ENCODE data around the gene DRAM2.

DRAM2 gene

DNA sequence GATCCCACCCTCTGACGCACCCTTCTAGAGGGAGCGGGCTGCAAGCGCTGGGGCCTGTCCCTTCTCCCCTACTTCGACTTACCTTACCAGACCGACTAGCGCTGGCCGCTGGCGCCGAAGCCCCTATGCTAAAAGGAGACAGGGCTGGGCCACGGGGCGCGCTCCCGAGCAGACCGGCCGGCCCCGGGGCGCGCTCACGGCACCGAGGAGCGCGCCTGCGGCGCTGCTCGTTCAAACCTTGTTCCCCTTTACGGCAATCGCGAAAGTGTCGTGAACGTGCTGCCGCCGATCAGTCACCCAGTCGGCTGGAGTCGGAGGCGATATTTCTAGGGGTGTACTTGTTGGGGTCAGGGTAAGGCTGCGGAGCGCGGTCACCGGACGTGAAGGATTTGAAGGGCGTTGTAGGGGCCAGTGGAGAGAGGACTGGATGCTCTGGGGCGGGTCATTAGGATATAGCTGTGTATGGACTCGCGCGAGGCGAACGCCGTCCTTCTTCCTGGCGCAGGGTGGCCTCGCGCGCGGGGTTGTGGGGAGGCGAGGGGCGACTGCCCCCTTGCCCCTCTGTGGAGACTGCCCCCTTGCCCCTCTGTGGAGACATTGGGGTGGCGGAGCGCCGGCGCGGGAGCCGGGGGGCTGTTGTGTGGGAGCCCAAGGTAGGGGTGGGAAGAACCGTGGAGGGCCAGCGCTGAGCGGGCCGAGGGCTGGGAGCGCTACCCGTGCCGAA is at the start of gene DRAM2, which contains the start of gene CEPT1:
Gene DRAM2 (minus strand): TSS at position 138 of the 724 bp plus-strand sequence. CDS start 8,539 bp downstream, outside the sequence.
Gene CEPT1 (plus strand): TSS at position 268 of the 724 bp plus-strand sequence. CDS start 7,492 bp downstream, outside the sequence.
- DNase-seq (ENCODE audit: low spot score): peak; percentile 94

DNA sequence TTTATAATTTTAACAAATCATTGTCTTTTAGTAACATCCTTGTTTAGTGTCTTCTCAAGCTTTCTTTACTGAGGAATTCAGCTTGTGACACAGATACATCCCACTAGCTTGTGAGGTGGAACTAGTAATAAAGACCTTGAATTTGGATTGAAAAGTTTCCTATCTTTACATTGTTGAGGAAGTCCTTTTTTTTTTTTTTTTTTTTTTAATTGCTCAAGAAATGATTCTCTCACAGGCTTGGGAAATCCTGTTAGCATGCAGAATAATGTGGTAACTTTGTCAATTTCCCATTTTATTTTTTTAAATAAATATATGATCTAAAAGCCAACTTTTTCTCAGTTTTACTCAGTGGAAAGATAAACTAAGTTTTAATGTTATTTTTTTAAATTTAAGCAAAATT is 44.8 kb upstream of the DRAM2 start:
- DNase-seq (ENCODE audit: low spot score): no peak

DNA sequence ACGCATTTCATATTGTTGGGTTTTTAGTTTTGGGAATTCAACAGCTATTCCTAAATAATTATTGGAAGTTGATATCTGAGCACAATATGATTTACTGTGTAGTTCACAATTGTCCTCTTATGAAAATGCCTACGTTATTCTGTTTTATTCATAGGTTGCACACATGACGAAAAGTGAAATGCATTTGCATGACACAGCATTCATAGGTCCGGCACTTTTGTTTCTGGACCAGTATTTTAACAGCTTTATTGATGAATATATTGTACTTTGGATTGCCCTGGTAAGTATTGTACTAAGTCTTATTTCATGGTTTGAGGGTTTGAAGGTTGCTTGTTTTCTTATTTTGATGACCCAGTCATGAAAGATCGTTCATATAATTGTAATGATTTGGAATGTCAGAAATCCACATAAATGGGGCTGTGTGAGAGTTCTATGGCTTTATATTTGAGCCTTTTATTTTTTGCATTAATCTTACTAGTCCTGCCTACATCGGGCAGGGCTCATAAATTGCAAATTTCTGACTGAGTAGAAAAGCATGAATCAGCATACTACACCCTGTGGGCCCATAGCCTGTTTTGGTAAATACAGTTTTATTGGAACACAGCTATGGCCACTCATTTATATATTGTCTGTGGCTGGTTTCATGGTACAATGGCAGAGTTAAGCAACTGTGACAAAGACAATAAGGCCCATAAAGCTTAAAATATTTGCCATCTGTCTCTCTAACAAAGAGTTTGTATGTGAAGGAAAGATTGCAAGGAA is 43.6 kb upstream of the DRAM2 start:
- DNase-seq (ENCODE audit: low spot score): no peak

DNA sequence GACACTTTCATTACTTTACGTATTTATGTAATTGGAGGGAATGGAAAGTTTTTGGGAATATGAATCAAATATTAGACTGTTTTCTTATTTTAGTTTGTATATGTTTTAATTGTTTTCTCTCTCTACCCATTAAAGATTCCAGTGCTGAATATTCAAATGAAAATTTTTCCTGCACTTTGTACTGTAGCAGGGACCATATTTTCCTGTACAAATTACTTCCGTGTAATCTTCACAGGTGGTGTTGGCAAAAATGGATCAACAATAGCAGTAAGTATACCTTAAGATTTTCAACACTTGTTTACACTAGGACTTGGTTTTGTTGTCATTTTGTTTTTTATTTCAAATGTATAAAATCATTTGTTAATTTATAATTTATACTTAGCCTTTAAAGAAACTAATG is 42.2 kb upstream of the DRAM2 start:
- no peak for DNase-seq (ENCODE audit: low spot score)

GRCh38 chr1:111179968-111180533 is 40.2 kb upstream of the DRAM2 start:
- DNase-seq (ENCODE audit: low spot score): no peak

GRCh38 chr1:111176678-111177077 is 36.8 kb upstream of the DRAM2 start:
- DNase-seq (ENCODE audit: low spot score): no peak

- DNase-seq (ENCODE audit: low spot score): no peak
These were observed 35.5 kb upstream of the DRAM2 start for GRCh38 chr1:111175349-111175748.

DNA sequence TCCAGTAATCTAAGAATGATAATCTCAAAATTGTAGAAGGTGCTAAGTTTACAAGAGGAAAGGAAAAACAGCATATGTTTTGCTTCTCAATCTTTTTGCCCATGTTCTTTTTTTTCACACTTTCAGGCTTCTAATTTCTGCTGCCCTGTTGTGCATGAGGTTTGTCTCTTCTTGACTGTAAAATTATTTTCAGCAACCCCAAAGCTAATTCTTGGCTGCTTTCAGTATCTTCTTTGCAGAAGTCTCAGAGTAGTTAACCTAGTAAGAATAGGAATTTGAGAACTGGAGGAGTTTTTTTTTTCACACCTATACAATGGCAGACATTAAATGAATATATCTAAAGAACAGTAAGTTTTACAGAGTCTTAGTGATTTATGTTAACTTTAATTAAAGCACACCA is 34.2 kb upstream of the DRAM2 start:
- no peak for DNase-seq (ENCODE audit: low spot score)

- no peak for DNase-seq (ENCODE audit: low spot score)
These were observed 32.6 kb upstream of the DRAM2 start for GRCh38 chr1:111172463-111172862.

DNA sequence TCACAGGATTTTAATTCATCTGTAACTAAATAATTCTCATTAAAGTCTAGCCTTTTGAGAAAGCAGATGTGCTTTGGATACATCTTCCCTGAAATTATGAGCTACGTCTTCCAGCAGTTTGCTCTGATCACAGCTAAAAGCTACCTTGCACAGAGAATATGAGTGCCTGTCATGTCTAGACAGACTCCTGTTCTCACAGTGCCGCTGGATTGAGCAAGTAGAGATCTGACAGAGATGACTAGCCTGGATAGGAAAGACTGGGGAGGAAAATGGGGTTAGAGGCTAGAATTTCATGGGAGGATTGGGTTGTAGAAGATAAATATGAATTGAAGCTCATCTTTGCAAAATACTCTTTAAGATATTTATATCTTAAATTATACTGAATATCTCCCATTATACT is 24.3 kb upstream of the DRAM2 start:
- no peak for DNase-seq (ENCODE audit: low spot score)

DNA sequence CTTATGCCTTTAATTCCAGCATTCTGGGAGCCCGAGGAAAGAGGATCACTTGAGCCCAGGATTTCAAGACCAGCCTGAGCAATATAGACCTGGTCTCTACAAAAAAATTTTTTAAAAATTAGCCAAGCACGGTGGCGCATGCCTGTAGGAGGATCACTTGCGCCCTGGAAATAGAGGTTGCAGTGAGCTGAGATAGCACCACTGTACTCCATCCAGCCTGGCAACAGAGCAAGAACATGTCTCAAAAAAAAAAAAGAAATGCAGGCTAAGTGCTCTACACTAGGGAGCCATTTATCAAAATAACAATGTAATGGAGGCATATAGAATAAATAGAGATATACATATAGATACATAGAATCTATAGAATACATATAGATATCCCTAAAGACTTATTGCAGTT is 23.5 kb upstream of the DRAM2 start:
- DNase-seq (ENCODE audit: low spot score): no peak

- DNase-seq (ENCODE audit: low spot score): no peak
These were observed 22.6 kb upstream of the DRAM2 start for GRCh38 chr1:111162488-111162880.

DNA sequence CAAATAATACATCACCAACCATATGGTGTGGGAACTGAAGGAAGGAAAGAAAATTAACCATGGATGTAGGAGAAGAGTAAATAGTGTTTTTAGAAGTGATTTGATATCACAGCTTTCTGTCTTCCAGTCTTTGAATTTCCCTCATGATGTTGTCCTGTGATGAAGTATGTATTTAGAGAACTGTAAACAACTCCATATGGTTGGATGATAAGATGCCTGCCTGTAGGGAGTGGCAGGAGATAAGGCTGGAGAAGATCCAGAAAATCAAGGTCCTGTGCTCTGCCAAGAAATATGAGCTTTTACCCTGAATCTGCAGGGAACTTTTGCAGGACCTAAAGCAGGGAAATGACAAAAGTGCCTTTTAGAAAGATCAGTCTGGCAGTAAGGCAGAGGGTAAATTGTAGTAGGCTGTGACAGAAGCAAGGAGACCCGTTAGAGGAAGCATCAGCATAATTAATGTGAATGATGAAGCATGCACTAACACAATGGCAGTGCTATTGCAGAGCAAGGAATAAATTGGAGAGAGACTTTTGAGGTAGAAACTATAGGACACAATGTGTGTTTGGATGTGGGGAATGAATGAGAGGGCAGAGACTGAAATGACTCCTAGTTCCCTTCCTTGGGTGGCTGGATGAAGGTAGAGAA is 22.1 kb upstream of the DRAM2 start:
- DNase-seq (ENCODE audit: low spot score): no peak

DNA sequence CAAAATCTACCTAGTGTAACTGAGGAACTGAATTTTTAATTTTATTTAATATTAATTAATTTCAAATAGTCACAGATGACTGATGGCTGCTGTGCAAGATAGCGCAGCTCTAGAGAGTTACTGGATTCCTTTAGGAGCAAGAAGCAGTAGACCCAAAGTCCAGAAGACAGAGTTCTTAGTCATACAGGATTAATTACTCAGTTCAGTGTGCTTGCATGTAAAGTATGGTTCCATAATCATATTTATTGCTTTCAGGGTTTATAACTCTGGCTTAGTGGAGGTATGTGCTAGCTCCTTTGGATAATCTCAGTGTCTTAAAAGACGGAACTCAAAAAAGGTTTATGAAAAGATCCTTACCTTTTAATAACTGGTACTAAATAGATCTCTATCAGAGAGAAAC is 17.5 kb upstream of the DRAM2 start:
- no peak for DNase-seq (ENCODE audit: low spot score)

GRCh38 chr1:111154021-111154999 is 14.4 kb upstream of the DRAM2 start:
- DNase-seq (ENCODE audit: low spot score): no peak

DNA sequence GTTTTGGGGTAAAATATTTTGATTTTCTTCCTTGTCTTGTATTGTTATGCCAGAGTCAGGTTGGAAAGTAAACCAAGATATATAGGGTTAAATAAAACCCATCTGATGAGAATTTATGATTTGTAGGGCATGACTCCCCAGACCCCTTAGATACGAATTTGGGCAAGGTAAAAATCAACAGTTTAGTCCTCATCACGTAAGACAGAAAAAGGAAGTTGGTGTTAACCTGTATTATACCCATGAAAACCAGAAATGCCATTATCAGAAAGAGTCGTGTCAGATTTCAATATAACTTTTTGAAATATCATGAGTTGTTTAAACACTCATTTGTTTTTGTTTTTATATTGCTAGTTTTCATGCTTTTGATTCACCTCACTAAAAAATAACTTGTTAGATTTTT is 11.9 kb upstream of the DRAM2 start:
- no peak for DNase-seq (ENCODE audit: low spot score)

DNA sequence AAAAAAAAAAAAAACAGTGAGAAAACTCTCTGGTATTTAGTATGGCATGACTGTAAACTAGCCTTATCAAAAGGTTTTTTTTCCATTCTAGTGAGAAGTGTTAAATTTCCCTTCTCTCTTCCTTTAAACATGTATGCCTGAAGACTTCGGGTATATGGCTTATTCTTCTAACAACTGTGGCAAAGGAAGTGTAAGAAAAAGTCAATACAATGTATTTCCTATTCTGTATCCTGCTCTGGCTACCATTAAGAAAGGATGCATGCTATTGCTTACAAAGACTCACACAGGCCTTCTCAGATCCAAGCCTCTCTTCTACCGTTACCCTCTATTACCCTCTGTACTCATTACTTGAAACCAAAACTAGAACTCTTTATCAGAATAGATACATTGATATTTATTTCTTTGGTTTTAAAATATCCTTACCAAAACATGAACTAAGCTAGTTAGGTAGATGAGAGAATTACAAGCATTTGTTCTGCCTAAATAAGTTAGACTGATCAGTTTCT is 8.5 kb upstream of the DRAM2 start:
- DNase-seq (ENCODE audit: low spot score): no peak

GRCh38 chr1:111147948-111148347 is 8.1 kb upstream of the DRAM2 start:
- no peak for DNase-seq (ENCODE audit: low spot score)

DNA sequence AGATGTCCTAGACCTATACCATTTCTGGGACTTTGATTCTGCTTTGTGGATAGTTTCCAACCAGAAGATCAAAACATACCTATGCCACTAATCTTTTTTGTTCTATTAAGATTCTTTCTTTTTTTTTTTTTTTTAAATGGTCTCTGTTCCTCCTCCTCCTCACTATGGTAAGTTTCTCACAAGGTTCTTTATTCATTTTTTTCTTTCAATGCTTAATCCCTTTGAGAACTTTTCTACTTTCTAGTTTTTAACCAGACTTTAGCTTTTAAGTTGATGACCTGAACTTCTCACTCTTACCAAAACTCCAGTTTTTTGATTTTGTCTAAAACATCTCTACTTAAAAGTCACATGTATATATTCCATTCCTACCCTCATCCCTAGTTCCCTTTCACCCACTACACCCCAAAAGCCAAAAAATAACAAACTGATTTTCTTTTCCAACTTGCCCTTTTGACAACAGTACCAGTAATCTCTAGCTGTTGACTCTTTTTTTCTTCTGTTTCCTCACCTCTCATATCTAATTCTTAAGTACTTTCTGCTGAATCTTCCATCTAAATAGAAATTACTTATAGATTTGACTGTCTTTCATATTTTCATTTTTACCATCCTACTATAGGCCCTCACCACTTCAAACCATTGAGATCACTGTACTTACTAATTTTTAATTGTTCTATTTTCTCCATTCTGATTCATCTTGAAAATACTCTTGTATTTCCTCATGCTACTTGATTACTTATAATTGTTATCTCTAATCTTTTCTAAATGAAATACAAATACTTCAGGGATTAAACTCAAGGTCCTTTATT is 6.3 kb upstream of the DRAM2 start:
- DNase-seq (ENCODE audit: low spot score): no peak

GRCh38 chr1:111145542-111145941 is 5.6 kb upstream of the DRAM2 start:
- DNase-seq (ENCODE audit: low spot score): no peak

Measured in CD4-positive, alpha-beta T cell treated with Interleukin-2 at 100 ng/mL for 4 hours (primary cell).